SKM-1 (cell line): Measurements from ENCODE around the gene PCK2.

Experiments
- DNase-seq: peaks from one replicate; lab custom pipeline; 2025; ENCODE audit not compliant: unreplicated experiment; lab: John Stamatoyannopoulos, UW

PCK2 gene

DNA sequence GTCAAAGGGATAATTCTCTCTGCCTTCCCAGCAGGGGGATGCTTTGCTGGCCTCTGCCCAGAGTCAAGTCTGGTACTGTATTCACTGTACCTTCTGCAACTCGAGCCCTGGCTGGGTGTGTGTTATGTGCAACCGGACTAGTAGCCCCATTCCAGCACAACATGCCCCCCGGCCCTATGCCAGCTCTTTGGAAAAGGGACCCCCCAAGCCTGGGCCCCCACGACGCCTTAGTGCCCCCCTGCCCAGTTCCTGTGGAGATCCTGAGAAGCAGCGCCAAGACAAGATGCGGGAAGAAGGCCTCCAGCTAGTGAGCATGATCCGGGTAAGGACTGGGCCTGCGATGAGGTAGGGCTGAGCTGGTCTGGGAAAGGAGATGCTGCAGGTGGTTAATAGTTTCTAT is 56.5 kb downstream of the PCK2 start:
- DNase-seq: no peak

DNA sequence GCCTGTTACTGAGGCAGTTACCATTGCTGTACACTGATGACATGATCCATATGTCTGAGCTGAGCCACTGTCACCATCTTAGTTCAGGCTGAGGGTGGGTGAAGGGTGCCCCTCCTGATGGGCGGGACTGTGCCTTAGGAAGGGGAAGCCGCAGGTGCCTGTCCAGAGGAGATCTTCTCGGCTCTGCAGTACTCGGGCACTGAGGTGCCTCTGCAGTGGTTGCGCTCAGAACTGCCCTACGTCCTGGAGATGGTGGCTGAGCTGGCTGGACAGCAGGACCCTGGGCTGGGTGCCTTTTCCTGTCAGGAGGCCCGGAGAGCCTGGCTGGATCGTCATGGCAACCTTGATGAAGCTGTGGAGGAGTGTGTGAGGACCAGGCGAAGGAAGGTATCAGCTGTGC is 56.9 kb downstream of the PCK2 start:
- no peak for DNase-seq

DNA sequence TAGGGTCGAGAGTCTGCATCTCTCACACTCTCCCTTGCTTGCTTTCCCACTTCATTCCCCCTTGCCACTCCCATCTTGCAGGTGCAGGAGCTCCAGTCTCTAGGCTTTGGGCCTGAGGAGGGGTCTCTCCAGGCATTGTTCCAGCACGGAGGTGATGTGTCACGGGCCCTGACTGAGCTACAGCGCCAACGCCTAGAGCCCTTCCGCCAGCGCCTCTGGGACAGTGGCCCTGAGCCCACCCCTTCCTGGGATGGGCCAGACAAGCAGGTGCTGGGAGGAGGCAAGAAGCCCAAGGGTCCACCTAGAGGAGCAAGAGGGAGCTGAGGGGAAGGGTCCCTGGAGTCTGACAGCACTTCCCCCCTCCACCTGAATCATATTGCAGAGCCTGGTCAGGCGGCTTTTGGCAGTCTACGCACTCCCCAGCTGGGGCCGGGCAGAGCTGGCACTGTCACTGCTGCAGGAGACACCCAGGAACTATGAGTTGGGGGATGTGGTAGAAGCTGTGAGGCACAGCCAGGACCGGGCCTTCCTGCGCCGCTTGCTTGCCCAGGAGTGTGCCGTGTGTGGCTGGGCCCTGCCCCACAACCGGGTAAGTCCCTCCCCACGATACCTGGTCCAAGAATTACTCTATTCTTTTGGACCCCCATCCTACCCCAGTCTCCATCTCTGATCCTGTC is 57.4 kb downstream of the PCK2 start:
- no peak for DNase-seq
